ENCODE data around the gene TPM1.

TPM1 gene

DNA sequence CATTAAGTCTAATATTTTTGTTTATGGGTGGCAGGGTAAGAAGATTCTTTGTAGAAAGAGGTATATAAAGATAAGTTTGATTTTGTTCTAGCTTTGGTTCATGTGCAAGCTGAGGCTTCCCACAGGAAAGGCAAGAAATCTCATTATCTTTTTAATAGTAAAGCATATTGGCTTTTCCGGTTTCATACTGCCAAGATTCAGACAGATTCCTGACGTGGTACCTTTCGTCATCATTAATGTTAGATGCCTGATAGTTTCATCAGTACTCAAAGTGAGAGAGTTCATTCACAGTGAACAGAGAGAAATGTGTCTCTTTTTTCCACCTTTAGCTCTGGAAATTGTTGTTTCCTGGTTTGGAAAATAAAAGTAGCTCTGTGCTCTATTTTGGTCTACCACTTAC lies 16.5 kb downstream of the TPM1 start:
- Histone ChIP-seq H3K36me3 (peaks cover 74% of the 10 kb centered on the region), H3K4me3 (ENCODE audit: low read depth in 1 of 2, low read length in 1 of 2) (no peak overlapping the region), H3K27me3 (no peaks in the 10 kb centered on the region), H3K27ac (no peak overlapping the region), H3K9me3 (no peaks in the 10 kb centered on the region), H3K4me1 (ENCODE audit: control insufficient read depth in 1 of 2, insufficient read depth in 1 of 2, low read depth in 1 of 2, low read length in 1 of 2) (no peaks in the 10 kb centered on the region)
- TF ChIP-seq, protein P1, sequence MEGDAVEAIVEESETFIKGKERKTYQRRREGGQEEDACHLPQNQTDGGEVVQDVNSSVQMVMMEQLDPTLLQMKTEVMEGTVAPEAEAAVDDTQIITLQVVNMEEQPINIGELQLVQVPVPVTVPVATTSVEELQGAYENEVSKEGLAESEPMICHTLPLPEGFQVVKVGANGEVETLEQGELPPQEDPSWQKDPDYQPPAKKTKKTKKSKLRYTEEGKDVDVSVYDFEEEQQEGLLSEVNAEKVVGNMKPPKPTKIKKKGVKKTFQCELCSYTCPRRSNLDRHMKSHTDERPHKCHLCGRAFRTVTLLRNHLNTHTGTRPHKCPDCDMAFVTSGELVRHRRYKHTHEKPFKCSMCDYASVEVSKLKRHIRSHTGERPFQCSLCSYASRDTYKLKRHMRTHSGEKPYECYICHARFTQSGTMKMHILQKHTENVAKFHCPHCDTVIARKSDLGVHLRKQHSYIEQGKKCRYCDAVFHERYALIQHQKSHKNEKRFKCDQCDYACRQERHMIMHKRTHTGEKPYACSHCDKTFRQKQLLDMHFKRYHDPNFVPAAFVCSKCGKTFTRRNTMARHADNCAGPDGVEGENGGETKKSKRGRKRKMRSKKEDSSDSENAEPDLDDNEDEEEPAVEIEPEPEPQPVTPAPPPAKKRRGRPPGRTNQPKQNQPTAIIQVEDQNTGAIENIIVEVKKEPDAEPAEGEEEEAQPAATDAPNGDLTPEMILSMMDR (IDR thresholded peaks at IDR 0.05): no peak

DNA sequence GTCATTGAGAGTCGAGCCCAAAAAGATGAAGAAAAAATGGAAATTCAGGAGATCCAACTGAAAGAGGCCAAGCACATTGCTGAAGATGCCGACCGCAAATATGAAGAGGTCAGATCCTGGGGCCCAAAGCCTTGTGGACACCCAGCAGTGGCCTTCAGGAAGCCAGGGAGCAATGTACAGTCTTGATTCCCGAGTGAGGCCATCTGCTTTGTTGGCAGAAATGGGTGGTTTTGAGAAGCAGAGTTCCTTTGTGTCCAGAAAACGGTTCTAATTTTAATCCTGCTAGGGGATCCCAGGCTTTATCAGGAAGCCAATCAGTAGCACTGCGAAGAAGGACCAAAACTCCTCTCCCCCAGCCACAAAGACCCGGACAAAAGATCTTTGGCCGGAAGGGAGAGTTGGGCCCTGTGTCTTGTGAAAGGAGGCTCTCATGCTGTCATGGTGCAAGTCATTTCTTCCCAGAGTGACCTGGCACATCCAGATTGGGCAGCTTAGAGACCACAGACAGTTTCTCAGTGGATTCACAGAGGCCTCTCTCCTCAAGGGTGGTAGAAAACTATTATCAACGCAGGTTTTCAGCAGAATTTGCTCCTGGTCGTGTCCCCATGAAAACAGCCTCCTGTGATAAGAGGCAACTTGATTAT lies 17.1 kb downstream of the TPM1 start:
- TF ChIP-seq, protein P1 (IDR thresholded peaks at IDR 0.05): no peak
- H3K36me3 ChIP-seq: peaks cover 81% of the 10 kb centered on the region
- H3K9me3 ChIP-seq: no peaks in the 10 kb centered on the region
- no peaks in the 10 kb centered on the region for H3K4me1 ChIP-seq (ENCODE audit: control insufficient read depth in 1 of 2, insufficient read depth in 1 of 2, low read depth in 1 of 2, low read length in 1 of 2)
- H3K27me3 ChIP-seq: no peaks in the 10 kb centered on the region
- H3K27ac ChIP-seq: no peak overlapping the region
- no peak overlapping the region for H3K4me3 ChIP-seq (ENCODE audit: low read depth in 1 of 2, low read length in 1 of 2)

DNA sequence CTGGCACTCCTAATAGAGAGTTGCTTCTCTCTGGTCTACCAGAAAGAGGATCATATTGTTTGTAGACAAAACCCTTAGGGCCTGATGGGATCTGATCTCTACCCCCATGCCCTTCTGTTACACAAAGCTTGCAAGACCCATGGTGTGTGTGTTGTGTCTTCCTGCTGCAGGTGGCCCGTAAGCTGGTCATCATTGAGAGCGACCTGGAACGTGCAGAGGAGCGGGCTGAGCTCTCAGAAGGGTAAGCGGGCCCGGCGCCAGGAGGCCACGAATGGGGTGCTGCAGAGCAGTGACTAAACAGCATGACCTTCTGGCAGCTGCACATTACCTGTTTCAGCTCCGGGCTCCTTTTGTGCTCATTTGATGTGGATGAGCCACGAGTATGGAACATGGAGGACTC lies 18.2 kb downstream of the TPM1 start:
- Histone ChIP-seq H3K4me1 (ENCODE audit: control insufficient read depth in 1 of 2, insufficient read depth in 1 of 2, low read depth in 1 of 2, low read length in 1 of 2) (no peaks in the 10 kb centered on the region), H3K9me3 (no peaks in the 10 kb centered on the region), H3K27ac (no peak overlapping the region), H3K27me3 (no peaks in the 10 kb centered on the region), H3K36me3 (peaks cover 91% of the 10 kb centered on the region), H3K4me3 (ENCODE audit: low read depth in 1 of 2, low read length in 1 of 2) (no peak overlapping the region)
- TF ChIP-seq, protein P1 (IDR thresholded peaks at IDR 0.05): no peak

DNA sequence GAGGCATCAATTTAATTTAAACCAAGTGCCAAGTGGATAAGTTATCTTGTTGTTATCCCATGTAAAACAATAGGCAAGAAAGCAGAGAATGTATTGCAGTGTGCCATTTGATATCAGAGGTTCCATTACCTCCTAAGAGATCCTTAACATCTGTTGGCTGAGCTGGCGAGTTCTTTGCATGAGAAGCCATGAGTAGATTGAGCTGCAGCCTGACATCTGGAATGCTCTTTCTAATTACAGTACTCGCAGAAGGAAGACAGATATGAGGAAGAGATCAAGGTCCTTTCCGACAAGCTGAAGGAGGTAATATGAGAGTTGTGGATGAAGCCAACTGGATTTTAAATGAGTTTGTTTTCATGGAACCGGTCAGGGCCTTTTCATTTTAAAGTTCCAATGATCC lies 19.4 kb downstream of the TPM1 start:
- no peak overlapping the region for H3K4me3 ChIP-seq (ENCODE audit: low read depth in 1 of 2, low read length in 1 of 2)
- H3K27me3 ChIP-seq: no peaks in the 10 kb centered on the region
- TF ChIP-seq, protein P1 (IDR thresholded peaks at IDR 0.05): no peak
- no peaks in the 10 kb centered on the region for H3K4me1 ChIP-seq (ENCODE audit: control insufficient read depth in 1 of 2, insufficient read depth in 1 of 2, low read depth in 1 of 2, low read length in 1 of 2)
- no peaks in the 10 kb centered on the region for H3K9me3 ChIP-seq
- peaks cover 96% of the 10 kb centered on the region for H3K36me3 ChIP-seq
- no peak overlapping the region for H3K27ac ChIP-seq

DNA sequence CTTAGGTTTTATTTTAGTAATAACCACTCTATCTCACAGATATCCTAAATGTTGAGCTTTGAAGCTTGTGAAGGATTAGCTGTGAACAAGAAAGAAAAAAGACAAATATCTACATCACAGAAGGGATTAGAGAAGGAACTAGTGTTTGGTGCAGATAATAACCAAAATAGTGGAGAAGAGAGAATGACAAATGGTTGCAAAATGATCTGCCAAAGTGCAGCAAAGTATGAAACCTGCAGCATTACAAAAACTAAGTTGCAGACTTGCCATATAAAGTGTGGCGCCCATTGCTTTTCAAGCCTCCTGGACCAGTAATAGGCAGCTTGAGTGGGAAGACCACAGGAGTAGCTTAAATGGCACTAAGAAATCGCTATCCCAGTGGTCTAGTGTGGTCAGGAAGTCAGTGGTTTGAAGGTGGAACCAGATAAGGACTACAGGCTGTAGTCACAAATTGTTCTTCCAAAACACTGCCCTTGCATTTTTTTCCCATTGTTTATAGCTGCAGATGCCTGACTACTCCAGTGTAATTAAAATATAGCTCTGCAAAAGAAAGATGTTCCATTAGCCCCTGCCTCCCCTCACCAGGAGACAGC lies 20.7 kb downstream of the TPM1 start:
- no peaks in the 10 kb centered on the region for H3K9me3 ChIP-seq
- TF ChIP-seq, protein P1 (IDR thresholded peaks at IDR 0.05): no peak

More for the DNA sequence above, 20.7 kb downstream of the TPM1 start:
- Histone ChIP-seq H3K27ac (no peak overlapping the region), H3K27me3 (no peaks in the 10 kb centered on the region), H3K36me3 (peaks cover 94% of the 10 kb centered on the region), H3K4me1 (ENCODE audit: control insufficient read depth in 1 of 2, insufficient read depth in 1 of 2, low read depth in 1 of 2, low read length in 1 of 2) (no peaks in the 10 kb centered on the region), H3K4me3 (ENCODE audit: low read depth in 1 of 2, low read length in 1 of 2) (no peak overlapping the region)
